Stomach (tissue), 9 donors: Measurements from ENCODE around the gene ITIH4. TPM values are rescaled to one million over a fixed set of nuclear protein-coding genes. Genes with fewer than 3 reads are reported as not detected.

Source experiments
- DNase-seq, 2 donors: peaks; one replicate each; pipeline versions ENCODE4 v3.0.0 to v3.0.0-alpha.2; 2013 to 2019
- H3K27ac ChIP-seq, 5 donors: fragments of 200-600 bp in 4 of 5; sonication (generic) in 4 of 5; one replicate each; pipeline ENCODE4 v1.5.1; 2013 to 2019; ENCODE audit warnings: mild to moderate bottlenecking in 1 of 5, moderate library complexity in 1 of 5
- H3K27me3 ChIP-seq, 3 donors: fragments of 200-600 bp; sonication (generic); one replicate each; pipeline ENCODE4 v1.5.1; 2017 to 2019; ENCODE audit warnings: mixed run types in 1 of 3
- H3K36me3 ChIP-seq, 4 donors: fragments of 200-600 bp; sonication (generic); 1 replicate in 3 of 4; 2 replicates in 1 of 4; pipeline ENCODE4 v1.5.1; 2016 to 2019
- H3K4me1 ChIP-seq, 4 donors: fragments of 200-600 bp; sonication (generic); one replicate each; pipeline ENCODE4 v1.5.1; 2016 to 2019
- H3K4me3 ChIP-seq, 4 donors: fragments of 200-600 bp; sonication (generic) in 3 of 4; one replicate each; pipeline ENCODE4 v1.5.1; 2016 to 2019; ENCODE audit warnings: mild to moderate bottlenecking in 1 of 4
- H3K9me3 ChIP-seq, 4 donors: fragments of 200-600 bp; sonication (generic); one replicate each; pipeline ENCODE4 v1.5.1; 2016 to 2019
- CTCF ChIP-seq, 7 experiments: fragments of 450-650 bp in 4 of 7; fragments of 200-600 bp in 3 of 7; sonication (generic) in 3 of 7; IDR thresholded peaks; one replicate each; pipeline ENCODE4 v1.5.1; 2016 to 2019; ENCODE audit warnings: antibody characterized with exemption in 7 of 7, control low read depth in 2 of 7, mild to moderate bottlenecking in 1 of 7
- EP300 ChIP-seq: sonication (generic); formaldehyde crosslinking; IDR thresholded peaks from one replicate; pipeline ENCODE4 v1.6.1; 2017; ENCODE audit warnings: antibody characterized with exemption
- POLR2A ChIP-seq, 4 donors: fragments of 450-650 bp; IDR thresholded peaks; one replicate each; pipeline ENCODE4 v1.6.1; 2016; ENCODE audit warnings: antibody characterized with exemption in 4 of 4, control low read depth in 2 of 4, mild to moderate bottlenecking in 1 of 4, moderate library complexity in 1 of 4
- POLR2AphosphoS5 ChIP-seq, 3 donors: sonication (generic); formaldehyde crosslinking; IDR thresholded peaks; one replicate each; pipeline ENCODE4 v1.6.1; 2016; ENCODE audit warnings: antibody characterized with exemption in 3 of 3
- WGBS, 5 donors: extraction: QIAGEN DNeasy Blood & Tissue Kit in 3 of 5; methylation state at CpG; one replicate each; pipeline versions ENCODE4 v1.1.5 to v1.1.7; 2013 to 2018; 5-methylcytosine and 5-hydroxymethylcytosine counted together
- intact Hi-C: fragments of 100-400 bp; cut with DNase I; formaldehyde crosslinking; loops from one replicate; pipeline ENCODE4 v1.15.1; 2023; ENCODE audit warnings: low total_unique reads
- polyA plus RNA-seq, 3 donors: library from polyadenylated mRNA; stranded (reverse); fragments of 200-250 nt; gene quantifications; one replicate each; pipeline ENCODE4 v1.2.3, GENCODE V29; 2013
- total RNA-seq, 5 donors: library from RNA; depleted of rRNA; stranded (reverse); fragments of >200 nt; gene quantifications; one replicate each; pipeline versions ENCODE4 v1.1.0 to v1.2.3, GENCODE V29; 2014 to 2016
- donor health status: healthy with polysubstance abuse.
- donor health status: Bipolar disorder and iron deficiency.
- donor health status: healthy.

ITIH4 gene
- total and polyA plus RNA-seq, 8 donors: 1.7 to 300 (median 18.5) TPM

DNA sequence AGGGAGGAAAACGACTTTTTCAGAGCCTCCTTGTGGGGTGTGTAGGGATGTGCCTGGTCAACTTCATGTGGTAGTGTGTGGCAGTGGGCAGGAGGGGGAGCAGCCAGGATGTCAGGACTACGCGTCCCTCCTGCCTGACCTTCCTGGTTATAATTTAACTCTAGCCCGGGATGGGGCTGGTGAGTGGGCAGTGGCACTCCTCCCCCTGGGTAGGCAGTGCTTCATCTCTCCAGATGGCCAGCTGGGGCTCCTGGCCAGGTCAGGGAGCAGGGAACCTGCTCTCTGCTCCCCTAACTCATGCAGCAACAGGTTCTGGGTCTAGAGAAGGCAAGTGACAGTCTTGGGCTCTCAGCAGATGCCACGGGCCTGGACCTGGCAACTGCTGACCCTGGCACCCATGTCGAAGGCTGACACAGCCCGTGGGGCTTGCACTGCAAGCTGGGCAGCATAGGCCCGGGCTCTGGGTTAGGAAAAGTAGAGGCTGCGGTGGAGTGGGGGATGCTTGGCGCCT, 2.6 kb downstream of the ITIH4 start:
- peaks cover 19 to 42% (median 23%) of the 10 kb centered on the region in 4 donors for H3K4me1 ChIP-seq
- TF ChIP-seq POLR2AphosphoS5 (IDR thresholded peaks at IDR 0.05) (no peak), CTCF (IDR thresholded peaks at IDR 0.05) (peak in 1 of 7 experiments; percentile 19)
- no peak overlapping the region for H3K27ac ChIP-seq
- peaks cover 3 to 21% (median 15%) of the 10 kb centered on the region in 4 donors for H3K36me3 ChIP-seq
- H3K9me3 ChIP-seq: no peaks in the 10 kb centered on the region
- peak; percentile 33 to 47 for DNase-seq
- 52 to 70% (median 54%) methylated on average over 10 of the region's 10 CpGs for WGBS, 5 donors
- no peaks in the 10 kb centered on the region for H3K27me3 ChIP-seq
- no peak overlapping the region for H3K4me3 ChIP-seq
- intact Hi-C loops: no loop called here

- Histone ChIP-seq H3K4me1 (peaks cover 19 to 42% (median 23%) of the 10 kb centered on the region in 4 donors), H3K36me3 (peaks cover 3 to 25% (median 19%) of the 10 kb centered on the region in 4 donors), H3K27ac (no peak overlapping the region), H3K27me3 (no peaks in the 10 kb centered on the region), H3K4me3 (no peak overlapping the region), H3K9me3 (no peaks in the 10 kb centered on the region)
- intact Hi-C loops: no loop called here
- no peak for DNase-seq
- TF ChIP-seq POLR2A (IDR thresholded peaks at IDR 0.05) (no peak), CTCF (IDR thresholded peaks at IDR 0.05) (no peak), POLR2AphosphoS5 (IDR thresholded peaks at IDR 0.05) (no peak)
- 59 to 70% (median 67%) methylated on average over 9 of the region's 9 CpGs for WGBS, 5 donors
These were observed 3.0 kb downstream of the ITIH4 start for GRCh38 chr3:52827441-52827840.

DNA sequence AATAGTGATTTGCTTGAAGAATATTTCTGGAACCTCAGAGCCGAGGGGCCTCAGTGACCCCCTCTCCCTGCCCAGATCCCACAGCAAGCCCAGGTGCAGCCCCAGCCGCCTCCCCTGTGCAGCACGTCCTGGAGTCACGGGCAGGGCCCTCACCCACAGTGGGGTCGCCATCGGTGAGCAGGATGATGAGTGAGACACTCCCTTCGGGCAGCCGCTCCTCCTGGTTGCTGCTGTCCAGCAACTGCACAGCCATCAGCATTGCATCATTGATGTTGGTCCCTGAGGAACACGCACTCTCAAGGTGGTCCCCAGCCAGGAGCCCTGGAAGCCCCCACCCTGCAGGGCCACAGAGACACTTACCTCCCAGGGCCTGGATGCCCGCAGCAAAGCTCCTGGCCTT, 6.4 kb downstream of the ITIH4 start:
- no peak for DNase-seq
- Histone ChIP-seq H3K4me3 (no peak overlapping the region), H3K27me3 (no peaks in the 10 kb centered on the region), H3K9me3 (no peaks in the 10 kb centered on the region), H3K27ac (no peak overlapping the region), H3K36me3 (peaks cover 3 to 34% (median 24%) of the 10 kb centered on the region in 4 donors), H3K4me1 (peaks cover 5 to 12% (median 8%) of the 10 kb centered on the region in 4 donors)
- 90 to 100% (median 95%) methylated on average over 9 to 10 of the region's 10 CpGs; no CpG with 5 or more reads in 1 of the 5 donors for WGBS, 5 donors
- intact Hi-C loops: no loop called here
- no peak for TF ChIP-seq EP300
- no peak for TF ChIP-seq POLR2A (IDR thresholded peaks at IDR 0.05)
- no peak for TF ChIP-seq POLR2AphosphoS5 (IDR thresholded peaks at IDR 0.05)
- TF ChIP-seq CTCF (IDR thresholded peaks at IDR 0.05): no peak

DNA sequence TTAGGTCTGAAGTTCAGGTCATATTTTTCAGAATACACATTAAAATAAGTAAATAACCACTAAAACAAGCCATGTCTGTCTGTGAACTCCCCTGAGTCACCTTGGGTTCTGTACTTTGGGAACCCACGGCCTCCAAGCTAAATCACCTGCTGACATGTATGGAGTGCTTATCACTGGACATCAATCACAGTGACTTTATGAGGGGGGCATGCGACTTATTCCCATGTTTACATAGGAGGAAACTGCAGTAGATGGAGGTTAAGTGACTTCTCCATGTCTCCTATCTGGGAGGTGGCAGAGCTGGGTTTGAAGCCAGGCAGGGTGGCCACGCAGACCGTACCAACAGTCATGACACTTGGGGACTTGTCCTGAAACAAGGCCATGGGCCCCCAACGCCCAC, 8.1 kb downstream of the ITIH4 start:
- Histone ChIP-seq H3K27me3 (no peaks in the 10 kb centered on the region), H3K9me3 (no peaks in the 10 kb centered on the region), H3K27ac (no peak overlapping the region), H3K4me1 (peaks cover 0 to 2% (median 0%) of the 10 kb centered on the region in 4 donors), H3K4me3 (no peak overlapping the region), H3K36me3 (peaks cover 3 to 34% (median 24%) of the 10 kb centered on the region in 4 donors)
- TF ChIP-seq POLR2AphosphoS5 (IDR thresholded peaks at IDR 0.05) (no peak), CTCF (IDR thresholded peaks at IDR 0.05) (no peak), EP300 (no peak), POLR2A (IDR thresholded peaks at IDR 0.05) (no peak)
- intact Hi-C loops: no loop called here
- no peak for DNase-seq
- WGBS, 5 donors: 84 to 94% (median 86%) methylated on average over 5 of the region's 5 CpGs
